GM12873 (cell line): ENCODE data around the gene AZI2.

Source experiments
- CTCF ChIP-seq: IDR thresholded peaks from 2 replicates; pipeline ENCODE4 v1.5.1; 2012; ENCODE audit warnings: low read depth, mild to moderate bottlenecking, moderate library complexity, low read length, control low read depth; ENCODE audit not compliant: insufficient read depth; ENCODE audit errors: missing control alignments

The AZI2 gene

GRCh38 chr3:28286595-28286994 is 62.0 kb downstream of the AZI2 start:
- peak; percentile 45 for TF ChIP-seq CTCF

- no peak for TF ChIP-seq CTCF
Observed at GRCh38 chr3:28280781-28281180, 67.8 kb downstream of the AZI2 start.

- TF ChIP-seq CTCF: no peak
Observed at GRCh38 chr3:28279770-28280169, 68.9 kb downstream of the AZI2 start.

GRCh38 chr3:28278918-28279317 is 69.7 kb downstream of the AZI2 start:
- no peak for TF ChIP-seq CTCF

GRCh38 chr3:28273837-28274236 is 74.8 kb downstream of the AZI2 start:
- no peak for TF ChIP-seq CTCF
